IMR-90 (cell line): ENCODE results near the gene SEC22B.
"Not testable (repeated sequence)": the region's sequence is repeated elsewhere in the genome, so short reads cannot be mapped to it uniquely, and the experiment has no call there.

Experiments
- BHLHE40 ChIP-seq: fragments of 150-350 bp; IDR thresholded peaks from 2 replicates; pipeline ENCODE4 v1.6.1; 2016; ENCODE audit warnings: mild to moderate bottlenecking, low read depth, low read length
- CEBPB ChIP-seq: IDR thresholded peaks from 2 replicates; pipeline ENCODE4 v1.6.1; 2012; ENCODE audit warnings: low read depth, low read length, improper control_type of control experiment
- MXI1 ChIP-seq: IDR thresholded peaks from 2 replicates; pipeline ENCODE4 v1.6.1; 2012; ENCODE audit warnings: low read depth, mild to moderate bottlenecking, low read length, moderate library complexity, borderline replicate concordance
- POLR2A ChIP-seq: IDR thresholded peaks from 2 replicates; pipeline ENCODE4 v1.6.1; 2012; ENCODE audit warnings: mild to moderate bottlenecking, low read depth, low read length
- RAD21 ChIP-seq: IDR thresholded peaks from 2 replicates; pipeline ENCODE4 v1.6.1; 2012; ENCODE audit warnings: low read length, improper control_type of control experiment
- RFX5 ChIP-seq: IDR thresholded peaks from 2 replicates; pipeline ENCODE4 v1.8.0; 2012; ENCODE audit warnings: low read depth, mild to moderate bottlenecking, low read length, moderate library complexity
- SMC3 ChIP-seq: fragments of 150-350 bp; IDR thresholded peaks from 2 replicates; pipeline ENCODE4 v1.6.1; 2016; ENCODE audit warnings: low read depth, mild to moderate bottlenecking, antibody characterized with exemption, low read length, moderate library complexity
- TF ChIP-seq, protein P1 (sequence below): conservative IDR thresholded peaks from 2 replicates; pipeline ENCODE4 v1.5.1; 2012; ENCODE audit warnings: mild to moderate bottlenecking, low read depth, low read length, improper control_type of control experiment
- TF ChIP-seq, protein P2 (sequence below): fragments of 150-350 bp; IDR thresholded peaks from 2 replicates; pipeline ENCODE4 v1.6.1; 2016; ENCODE audit warnings: low read depth, mild to moderate bottlenecking, low read length, moderate library complexity, borderline replicate concordance
- TF ChIP-seq, protein P3 (sequence below): fragments of 150-350 bp; IDR thresholded peaks from 2 replicates; pipeline ENCODE4 v1.6.1; 2017; ENCODE audit warnings: mild to moderate bottlenecking, antibody characterized with exemption, low read length, low read depth

DNA sequence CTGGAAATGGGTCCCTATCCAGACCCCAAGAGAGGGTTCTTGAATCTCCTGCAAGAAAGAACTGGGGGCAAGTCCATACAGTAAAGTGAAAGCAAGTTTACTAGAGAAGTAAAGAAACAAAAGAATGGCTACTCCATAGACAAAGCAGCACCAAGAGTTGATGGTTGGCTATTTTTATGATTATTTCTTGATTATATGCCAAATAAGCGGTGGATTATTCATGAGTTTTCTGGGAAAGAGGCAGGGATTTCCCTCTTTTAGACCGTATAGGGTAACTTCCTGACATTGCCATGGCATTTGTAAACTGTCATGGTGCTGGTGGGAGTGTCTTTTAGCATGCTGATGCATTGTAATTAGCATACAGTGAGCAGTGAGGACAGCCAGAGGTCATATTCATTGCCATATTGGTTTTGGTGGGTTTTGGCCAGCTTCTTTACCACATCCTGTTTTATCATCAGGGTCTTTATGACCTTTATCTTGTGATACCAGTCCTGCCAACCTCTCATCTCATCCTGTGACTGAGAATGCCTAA is 5.9 kb upstream of the SEC22B start:
- TF ChIP-seq, protein P1, sequence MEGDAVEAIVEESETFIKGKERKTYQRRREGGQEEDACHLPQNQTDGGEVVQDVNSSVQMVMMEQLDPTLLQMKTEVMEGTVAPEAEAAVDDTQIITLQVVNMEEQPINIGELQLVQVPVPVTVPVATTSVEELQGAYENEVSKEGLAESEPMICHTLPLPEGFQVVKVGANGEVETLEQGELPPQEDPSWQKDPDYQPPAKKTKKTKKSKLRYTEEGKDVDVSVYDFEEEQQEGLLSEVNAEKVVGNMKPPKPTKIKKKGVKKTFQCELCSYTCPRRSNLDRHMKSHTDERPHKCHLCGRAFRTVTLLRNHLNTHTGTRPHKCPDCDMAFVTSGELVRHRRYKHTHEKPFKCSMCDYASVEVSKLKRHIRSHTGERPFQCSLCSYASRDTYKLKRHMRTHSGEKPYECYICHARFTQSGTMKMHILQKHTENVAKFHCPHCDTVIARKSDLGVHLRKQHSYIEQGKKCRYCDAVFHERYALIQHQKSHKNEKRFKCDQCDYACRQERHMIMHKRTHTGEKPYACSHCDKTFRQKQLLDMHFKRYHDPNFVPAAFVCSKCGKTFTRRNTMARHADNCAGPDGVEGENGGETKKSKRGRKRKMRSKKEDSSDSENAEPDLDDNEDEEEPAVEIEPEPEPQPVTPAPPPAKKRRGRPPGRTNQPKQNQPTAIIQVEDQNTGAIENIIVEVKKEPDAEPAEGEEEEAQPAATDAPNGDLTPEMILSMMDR = not testable (repeated sequence)
- TF ChIP-seq POLR2A, SMC3, CEBPB, RAD21, RFX5, BHLHE40, MXI1: not testable (repeated sequence)
- TF ChIP-seq, protein P2, sequence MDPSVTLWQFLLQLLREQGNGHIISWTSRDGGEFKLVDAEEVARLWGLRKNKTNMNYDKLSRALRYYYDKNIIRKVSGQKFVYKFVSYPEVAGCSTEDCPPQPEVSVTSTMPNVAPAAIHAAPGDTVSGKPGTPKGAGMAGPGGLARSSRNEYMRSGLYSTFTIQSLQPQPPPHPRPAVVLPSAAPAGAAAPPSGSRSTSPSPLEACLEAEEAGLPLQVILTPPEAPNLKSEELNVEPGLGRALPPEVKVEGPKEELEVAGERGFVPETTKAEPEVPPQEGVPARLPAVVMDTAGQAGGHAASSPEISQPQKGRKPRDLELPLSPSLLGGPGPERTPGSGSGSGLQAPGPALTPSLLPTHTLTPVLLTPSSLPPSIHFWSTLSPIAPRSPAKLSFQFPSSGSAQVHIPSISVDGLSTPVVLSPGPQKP = not testable (repeated sequence)
- TF ChIP-seq, protein P3, sequence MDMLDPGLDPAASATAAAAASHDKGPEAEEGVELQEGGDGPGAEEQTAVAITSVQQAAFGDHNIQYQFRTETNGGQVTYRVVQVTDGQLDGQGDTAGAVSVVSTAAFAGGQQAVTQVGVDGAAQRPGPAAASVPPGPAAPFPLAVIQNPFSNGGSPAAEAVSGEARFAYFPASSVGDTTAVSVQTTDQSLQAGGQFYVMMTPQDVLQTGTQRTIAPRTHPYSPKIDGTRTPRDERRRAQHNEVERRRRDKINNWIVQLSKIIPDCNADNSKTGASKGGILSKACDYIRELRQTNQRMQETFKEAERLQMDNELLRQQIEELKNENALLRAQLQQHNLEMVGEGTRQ = not testable (repeated sequence)
